A673 (cell line): ENCODE data around the gene MAP2. TPM values are rescaled to one million over a fixed set of nuclear protein-coding genes. Genes with fewer than 3 reads are reported as not detected.

ENCODE experiments used
- BruUV-seq: library from RNA; stranded (reverse); fragments of 400-500 nt; replicated peaks from 2 replicates; lab custom pipeline; 2021; lab: Mats Ljungman, UMichigan
- CTCF ChIA-PET: fragments of 300-600 bp; sonication (Branson Sonifier 250); formaldehyde crosslinking; loops from one replicate; lab custom pipeline; 2022; ENCODE audit warnings: antibody characterized with exemption; lab: Charles Lee
- POLR2A ChIA-PET: fragments of 300-600 bp; sonication (Branson Sonifier 250); formaldehyde crosslinking; loops from one replicate; lab custom pipeline; 2022; ENCODE audit warnings: antibody characterized with exemption; ENCODE audit not compliant: low non-redundant PET; lab: Charles Lee
- DNase-seq: peaks from one replicate; pipeline ENCODE4 v3.0.0-alpha.2; 2015; ENCODE audit warnings: low spot score
- H3K27ac ChIP-seq: fragments of 200-600 bp; sonication (generic); 2 replicates; pipeline ENCODE4 v1.5.1; 2016; ENCODE audit warnings: mixed run types, low read depth, mild to moderate bottlenecking, mixed read lengths, antibody characterized with exemption, low read length; ENCODE audit not compliant: poor library complexity, severe bottlenecking
- H3K27me3 ChIP-seq: fragments of 200-600 bp; sonication (generic); replicated peaks from 2 replicates; pipeline ENCODE4 v1.6.1; 2017; ENCODE audit warnings: mixed run types, low read depth, mild to moderate bottlenecking, mixed read lengths, antibody characterized with exemption, low read length; ENCODE audit not compliant: insufficient read depth, poor library complexity
- H3K36me3 ChIP-seq: fragments of 200-600 bp; sonication (generic); 2 replicates; pipeline ENCODE4 v1.6.1; 2016; ENCODE audit warnings: mixed run types, mild to moderate bottlenecking, mixed read lengths, antibody characterized with exemption, low read length; ENCODE audit not compliant: insufficient read depth, poor library complexity, severe bottlenecking
- H3K4me1 ChIP-seq: fragments of 200-600 bp; sonication (generic); 2 replicates; pipeline ENCODE4 v1.6.1; 2017; ENCODE audit warnings: mixed run types, mild to moderate bottlenecking, mixed read lengths, antibody characterized with exemption, low read length; ENCODE audit not compliant: insufficient read depth, poor library complexity, severe bottlenecking
- H3K4me3 ChIP-seq: fragments of 200-600 bp; sonication (generic); 2 replicates; pipeline ENCODE4 v1.5.1; 2016; ENCODE audit warnings: low read depth, mixed run types, mild to moderate bottlenecking, mixed read lengths, low read length; ENCODE audit not compliant: poor library complexity, severe bottlenecking
- H3K9me3 ChIP-seq: fragments of 200-600 bp; sonication (generic); 2 replicates; pipeline ENCODE4 v1.6.1; 2016; ENCODE audit warnings: mixed run types, low read depth, mild to moderate bottlenecking, mixed read lengths, antibody characterized with exemption, low read length; ENCODE audit not compliant: poor library complexity, severe bottlenecking
- CTCF ChIP-seq: fragments of 300-800, 200-600 bp; sonication (generic); conservative IDR thresholded peaks from 2 replicates; pipeline ENCODE4 v1.5.1; 2017; ENCODE audit warnings: low read depth, mild to moderate bottlenecking, antibody characterized with exemption, low read length, moderate library complexity, mixed read lengths
- EZH2 ChIP-seq: fragments of 200-600 bp; sonication (generic); IDR thresholded peaks from 2 replicates; pipeline ENCODE4 v1.6.1; 2017; ENCODE audit warnings: borderline replicate concordance, low read depth, mild to moderate bottlenecking, mixed read lengths, antibody characterized with exemption, low read length; ENCODE audit not compliant: poor library complexity, severe bottlenecking
- intact Hi-C: fragments of 100-400 bp; cut with micrococcal nuclease; formaldehyde crosslinking; loops from one replicate; pipeline ENCODE4 v1.10.0; 2022; ENCODE audit not compliant: unreplicated experiment
- total RNA-seq: library from RNA; stranded (reverse); gene quantifications from 2 replicates; pipeline ENCODE4 v1.2.3, GENCODE V29; 2021

The MAP2 gene
- total RNA-seq, 1 experiment from 2014 or later = 1.7 TPM

GRCh38 chr2:209391776-209392401 lies 32.0 kb upstream of the MAP2 start:
- ChIA-PET CTCF (no interaction called here), POLR2A (no interaction called here)
- H3K4me3 ChIP-seq = no peak overlapping the region
- peaks cover 33% of the 10 kb centered on the region for H3K27me3 ChIP-seq
- H3K4me1 ChIP-seq = no peaks in the 10 kb centered on the region
- no peak for DNase-seq
- no peak overlapping the region for H3K27ac ChIP-seq
- TF ChIP-seq EZH2 (no peak), CTCF (no peak)
- no peaks in the 10 kb centered on the region for H3K36me3 ChIP-seq
- no peaks in the 10 kb centered on the region for H3K9me3 ChIP-seq
- no TSS peak for BruUV-seq
- intact Hi-C loops = no loop called here

- no peak for DNase-seq
- Histone ChIP-seq H3K36me3 (no peaks in the 10 kb centered on the region), H3K27me3 (peaks cover 34% of the 10 kb centered on the region), H3K9me3 (no peaks in the 10 kb centered on the region), H3K4me1 (no peaks in the 10 kb centered on the region), H3K27ac (no peak overlapping the region), H3K4me3 (no peak overlapping the region)
- CTCF ChIA-PET = no interaction called here
- BruUV-seq = no TSS peak
- TF ChIP-seq EZH2 (no peak), CTCF (no peak)
- POLR2A ChIA-PET = no interaction called here
- intact Hi-C loops = no loop called here
These were observed 28.6 kb upstream of the MAP2 start for GRCh38 chr2:209395229-209395628.

GRCh38 chr2:209395652-209396051 lies 28.2 kb upstream of the MAP2 start:
- no peak overlapping the region for H3K27ac ChIP-seq
- H3K9me3 ChIP-seq = no peaks in the 10 kb centered on the region
- ChIA-PET CTCF (no interaction called here), POLR2A (no interaction called here)
- no peak overlapping the region for H3K4me3 ChIP-seq
- H3K36me3 ChIP-seq = no peaks in the 10 kb centered on the region
- no peak for TF ChIP-seq CTCF
- no peak for TF ChIP-seq EZH2
- BruUV-seq = no TSS peak
- H3K4me1 ChIP-seq = no peaks in the 10 kb centered on the region
- DNase-seq = no peak
- peaks cover 36% of the 10 kb centered on the region for H3K27me3 ChIP-seq
- intact Hi-C loops = no loop called here
